GM12878 (cell line): ENCODE data around the gene GJC1.

Experiments
- CHD2 ChIP-seq: IDR thresholded peaks from 2 replicates; pipeline ENCODE4 v1.6.1; 2011; ENCODE audit warnings: low read depth, low read length, improper control_type of control experiment, borderline replicate concordance
- GABPA ChIP-seq: IDR thresholded peaks from 2 replicates; pipeline ENCODE4 v1.6.1; 2014; ENCODE audit warnings: antibody characterized with exemption, low read depth, mild to moderate bottlenecking, inconsistent platforms
- JUND ChIP-seq: IDR thresholded peaks from 2 replicates; pipeline ENCODE4 v1.6.1; 2012; ENCODE audit warnings: low read depth, mild to moderate bottlenecking, low read length, improper control_type of control experiment, moderate library complexity
- NBN ChIP-seq: fragments of 450-650 bp; IDR thresholded peaks from 2 replicates; pipeline ENCODE4 v1.6.1; 2016
- POLR2AphosphoS5 ChIP-seq: IDR thresholded peaks from 2 replicates; pipeline ENCODE4 v1.6.1; 2011; ENCODE audit warnings: mild to moderate bottlenecking, low read length, inconsistent platforms
- RAD21 ChIP-seq: IDR thresholded peaks from 2 replicates; pipeline ENCODE4 v1.6.1; 2011; ENCODE audit warnings: mild to moderate bottlenecking, low read depth, low read length, moderate library complexity; ENCODE audit not compliant: insufficient read depth
- RFX5 ChIP-seq: IDR thresholded peaks from 2 replicates; pipeline ENCODE4 v1.6.1; 2011; ENCODE audit warnings: low read depth, low read length, improper control_type of control experiment
- SUZ12 ChIP-seq: fragments of 200-600 bp; sonication (generic); IDR thresholded peaks from one replicate; pipeline ENCODE4 v1.6.1; 2018; ENCODE audit warnings: antibody characterized with exemption, mild to moderate bottlenecking; ENCODE audit not compliant: unreplicated experiment
- TF ChIP-seq, protein P1 (sequence below): IDR thresholded peaks from 2 replicates; pipeline ENCODE4 v1.6.1; 2012; ENCODE audit warnings: mild to moderate bottlenecking, low read depth, low read length
- TF ChIP-seq, protein P2 (sequence below), 3 experiments: IDR thresholded peaks in 2 of 3; conservative IDR thresholded peaks in 1 of 3; 2 replicates each; pipeline ENCODE4 v1.5.1; 2011; ENCODE audit warnings: low read depth in 3 of 3, low read length in 3 of 3, mild to moderate bottlenecking in 3 of 3, control low read depth in 2 of 3, moderate library complexity in 2 of 3, inconsistent platforms in 1 of 3, mixed read lengths in 1 of 3; ENCODE audit not compliant: control insufficient read depth in 2 of 3, insufficient read depth in 1 of 3; ENCODE audit errors: extremely low read depth in 1 of 3
- TF ChIP-seq, protein P3 (sequence below): fragments of 450-650 bp; IDR thresholded peaks from 2 replicates; pipeline ENCODE4 v1.6.1; 2017; ENCODE audit warnings: mild to moderate bottlenecking, low read depth, inconsistent platforms; ENCODE audit not compliant: poor library complexity, severe bottlenecking

GRCh38 chr17:44781551-44782325, 48.3 kb downstream of the GJC1 start:
- TF ChIP-seq, protein P1, sequence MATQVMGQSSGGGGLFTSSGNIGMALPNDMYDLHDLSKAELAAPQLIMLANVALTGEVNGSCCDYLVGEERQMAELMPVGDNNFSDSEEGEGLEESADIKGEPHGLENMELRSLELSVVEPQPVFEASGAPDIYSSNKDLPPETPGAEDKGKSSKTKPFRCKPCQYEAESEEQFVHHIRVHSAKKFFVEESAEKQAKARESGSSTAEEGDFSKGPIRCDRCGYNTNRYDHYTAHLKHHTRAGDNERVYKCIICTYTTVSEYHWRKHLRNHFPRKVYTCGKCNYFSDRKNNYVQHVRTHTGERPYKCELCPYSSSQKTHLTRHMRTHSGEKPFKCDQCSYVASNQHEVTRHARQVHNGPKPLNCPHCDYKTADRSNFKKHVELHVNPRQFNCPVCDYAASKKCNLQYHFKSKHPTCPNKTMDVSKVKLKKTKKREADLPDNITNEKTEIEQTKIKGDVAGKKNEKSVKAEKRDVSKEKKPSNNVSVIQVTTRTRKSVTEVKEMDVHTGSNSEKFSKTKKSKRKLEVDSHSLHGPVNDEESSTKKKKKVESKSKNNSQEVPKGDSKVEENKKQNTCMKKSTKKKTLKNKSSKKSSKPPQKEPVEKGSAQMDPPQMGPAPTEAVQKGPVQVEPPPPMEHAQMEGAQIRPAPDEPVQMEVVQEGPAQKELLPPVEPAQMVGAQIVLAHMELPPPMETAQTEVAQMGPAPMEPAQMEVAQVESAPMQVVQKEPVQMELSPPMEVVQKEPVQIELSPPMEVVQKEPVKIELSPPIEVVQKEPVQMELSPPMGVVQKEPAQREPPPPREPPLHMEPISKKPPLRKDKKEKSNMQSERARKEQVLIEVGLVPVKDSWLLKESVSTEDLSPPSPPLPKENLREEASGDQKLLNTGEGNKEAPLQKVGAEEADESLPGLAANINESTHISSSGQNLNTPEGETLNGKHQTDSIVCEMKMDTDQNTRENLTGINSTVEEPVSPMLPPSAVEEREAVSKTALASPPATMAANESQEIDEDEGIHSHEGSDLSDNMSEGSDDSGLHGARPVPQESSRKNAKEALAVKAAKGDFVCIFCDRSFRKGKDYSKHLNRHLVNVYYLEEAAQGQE, result no peak
- no peak for TF ChIP-seq JUND
- no peak for TF ChIP-seq NBN
- TF ChIP-seq GABPA, result no peak
- TF ChIP-seq, protein P2, sequence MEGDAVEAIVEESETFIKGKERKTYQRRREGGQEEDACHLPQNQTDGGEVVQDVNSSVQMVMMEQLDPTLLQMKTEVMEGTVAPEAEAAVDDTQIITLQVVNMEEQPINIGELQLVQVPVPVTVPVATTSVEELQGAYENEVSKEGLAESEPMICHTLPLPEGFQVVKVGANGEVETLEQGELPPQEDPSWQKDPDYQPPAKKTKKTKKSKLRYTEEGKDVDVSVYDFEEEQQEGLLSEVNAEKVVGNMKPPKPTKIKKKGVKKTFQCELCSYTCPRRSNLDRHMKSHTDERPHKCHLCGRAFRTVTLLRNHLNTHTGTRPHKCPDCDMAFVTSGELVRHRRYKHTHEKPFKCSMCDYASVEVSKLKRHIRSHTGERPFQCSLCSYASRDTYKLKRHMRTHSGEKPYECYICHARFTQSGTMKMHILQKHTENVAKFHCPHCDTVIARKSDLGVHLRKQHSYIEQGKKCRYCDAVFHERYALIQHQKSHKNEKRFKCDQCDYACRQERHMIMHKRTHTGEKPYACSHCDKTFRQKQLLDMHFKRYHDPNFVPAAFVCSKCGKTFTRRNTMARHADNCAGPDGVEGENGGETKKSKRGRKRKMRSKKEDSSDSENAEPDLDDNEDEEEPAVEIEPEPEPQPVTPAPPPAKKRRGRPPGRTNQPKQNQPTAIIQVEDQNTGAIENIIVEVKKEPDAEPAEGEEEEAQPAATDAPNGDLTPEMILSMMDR (IDR thresholded peaks at IDR 0.05 in 2 of 3, conservative IDR thresholded peaks at IDR 0.05 in 1 of 3; ENCODE audit: control insufficient read depth in 2 of 3, extremely low read depth in 1 of 3, insufficient read depth in 1 of 3, low read depth in 3 of 3, low read length in 3 of 3), result no peak
- no peak for TF ChIP-seq CHD2
- no peak for TF ChIP-seq POLR2AphosphoS5
- TF ChIP-seq, protein P3, sequence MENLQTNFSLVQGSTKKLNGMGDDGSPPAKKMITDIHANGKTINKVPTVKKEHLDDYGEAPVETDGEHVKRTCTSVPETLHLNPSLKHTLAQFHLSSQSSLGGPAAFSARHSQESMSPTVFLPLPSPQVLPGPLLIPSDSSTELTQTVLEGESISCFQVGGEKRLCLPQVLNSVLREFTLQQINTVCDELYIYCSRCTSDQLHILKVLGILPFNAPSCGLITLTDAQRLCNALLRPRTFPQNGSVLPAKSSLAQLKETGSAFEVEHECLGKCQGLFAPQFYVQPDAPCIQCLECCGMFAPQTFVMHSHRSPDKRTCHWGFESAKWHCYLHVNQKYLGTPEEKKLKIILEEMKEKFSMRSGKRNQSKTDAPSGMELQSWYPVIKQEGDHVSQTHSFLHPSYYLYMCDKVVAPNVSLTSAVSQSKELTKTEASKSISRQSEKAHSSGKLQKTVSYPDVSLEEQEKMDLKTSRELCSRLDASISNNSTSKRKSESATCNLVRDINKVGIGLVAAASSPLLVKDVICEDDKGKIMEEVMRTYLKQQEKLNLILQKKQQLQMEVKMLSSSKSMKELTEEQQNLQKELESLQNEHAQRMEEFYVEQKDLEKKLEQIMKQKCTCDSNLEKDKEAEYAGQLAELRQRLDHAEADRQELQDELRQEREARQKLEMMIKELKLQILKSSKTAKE, result no peak
- TF ChIP-seq SUZ12, result no peak
- TF ChIP-seq RAD21, result no peak
- TF ChIP-seq RFX5, result no peak
